Erythroblast (primary cell): ENCODE results near the gene NUDT6.
"Not testable (repeated sequence)": the region's sequence is repeated elsewhere in the genome, so short reads cannot be mapped to it uniquely, and the experiment has no call there.

Experiments
- DNase-seq, 2 experiments: peaks; one replicate each; lab custom pipeline; 2025; lab: John Stamatoyannopoulos, UW
- GATA1 ChIP-seq: IDR thresholded peaks from 2 replicates; pipeline ENCODE4 v1.6.1; 2011; ENCODE audit warnings: low read depth, mild to moderate bottlenecking, control low read depth, low read length, moderate library complexity
- POLR2A ChIP-seq: IDR thresholded peaks from 2 replicates; pipeline ENCODE4 v1.6.1; 2011; ENCODE audit warnings: mild to moderate bottlenecking, low read length

Gene NUDT6

GRCh38 chr4:122921971-122922876 is at the start of gene NUDT6:
NUDT6 (minus strand) TSS chr4:122922597; CDS start chr4:122922572, 25 bp downstream.
- DNase-seq: peak; percentile 76 to 80
- TF ChIP-seq POLR2A (no peak), GATA1 (no peak)

- DNase-seq: no peak
- TF ChIP-seq GATA1: no peak
- TF ChIP-seq POLR2A: no peak
These were observed 45.9 kb upstream of the NUDT6 start for GRCh38 chr4:122968227-122968812.

GRCh38 chr4:122967231-122967630 is 44.8 kb upstream of the NUDT6 start:
- TF ChIP-seq POLR2A (no peak), GATA1 (no peak)
- DNase-seq: no peak

- TF ChIP-seq GATA1 (no peak), POLR2A (no peak)
- no peak for DNase-seq
These were observed 43.8 kb upstream of the NUDT6 start for GRCh38 chr4:122966201-122966600.

- TF ChIP-seq POLR2A (no peak), GATA1 (no peak)
- DNase-seq: peak in 1 of 2 experiments; percentile 4
These were observed 40.8 kb upstream of the NUDT6 start for GRCh38 chr4:122963216-122963615.

GRCh38 chr4:122960611-122961000 is 38.2 kb upstream of the NUDT6 start:
- no peak for DNase-seq
- TF ChIP-seq POLR2A (no peak), GATA1 (no peak)

- no peak for DNase-seq
- TF ChIP-seq GATA1 (no peak), POLR2A (no peak)
These were observed 37.7 kb upstream of the NUDT6 start for GRCh38 chr4:122959981-122960610.

GRCh38 chr4:122959441-122959840 is 37.0 kb upstream of the NUDT6 start:
- TF ChIP-seq GATA1 (no peak), POLR2A (no peak)
- no peak for DNase-seq

- no peak for DNase-seq
- TF ChIP-seq POLR2A (no peak), GATA1 (no peak)
These were observed 36.1 kb upstream of the NUDT6 start for GRCh38 chr4:122958505-122958904.

- TF ChIP-seq POLR2A: no peak
- no peak for TF ChIP-seq GATA1
- no peak for DNase-seq
These were observed 31.5 kb upstream of the NUDT6 start for GRCh38 chr4:122953924-122954323.

GRCh38 chr4:122952028-122952427 is 29.6 kb upstream of the NUDT6 start:
- TF ChIP-seq POLR2A (no peak), GATA1 (no peak)
- no peak for DNase-seq

- no peak for DNase-seq
- TF ChIP-seq GATA1 (no peak), POLR2A (no peak)
These were observed 26.3 kb upstream of the NUDT6 start for GRCh38 chr4:122948671-122949070.

GRCh38 chr4:122946142-122946541 is 23.7 kb upstream of the NUDT6 start:
- TF ChIP-seq GATA1 (no peak), POLR2A (no peak)
- DNase-seq: no peak

GRCh38 chr4:122945136-122945535 is 22.7 kb upstream of the NUDT6 start:
- not testable (repeated sequence) for DNase-seq

- no peak for DNase-seq
- TF ChIP-seq GATA1 (no peak), POLR2A (no peak)
These were observed 10.4 kb upstream of the NUDT6 start for GRCh38 chr4:122932763-122933162.
